ENCODE data around the gene RHOG.

Gene RHOG

DNA sequence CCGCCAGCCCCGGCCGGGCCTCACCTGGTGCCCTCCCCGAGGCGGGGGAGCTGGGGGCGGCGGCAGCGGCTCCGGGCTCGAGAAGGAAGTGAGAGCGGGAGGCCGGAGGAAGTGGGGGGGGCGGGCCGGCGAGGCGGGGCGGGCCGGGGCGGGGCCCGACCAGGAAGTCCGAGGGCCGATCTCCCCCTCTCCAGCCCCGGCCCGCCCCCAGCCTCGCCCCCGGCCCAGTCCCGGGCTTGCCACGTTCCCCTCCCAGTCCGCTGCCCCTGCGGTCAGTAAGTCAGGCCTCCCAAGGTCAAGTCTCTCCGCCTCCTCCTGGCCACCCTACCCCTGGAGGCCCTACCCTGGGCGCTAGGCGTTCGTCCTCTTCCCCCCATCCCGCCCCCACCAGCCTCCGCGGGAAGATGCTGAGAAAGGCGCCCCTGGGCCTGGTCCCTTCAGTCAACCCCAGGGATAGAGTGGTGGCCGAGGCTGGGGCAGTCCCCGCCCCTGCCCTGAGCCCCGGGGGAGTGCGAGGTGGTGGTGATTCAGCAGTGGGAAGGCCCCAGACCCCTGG lies at the start of gene RHOG:
TSS of gene RHOG (minus strand) at position 90 of the 556 bp plus-strand sequence. CDS start 12,821 bp downstream, outside the sequence.
- Histone ChIP-seq H3K4me3 (ENCODE audit: low read depth in 1 of 2, low read length in 2 of 2) (peak within 1 kb of the TSS; percentile 62 to 88), H3K27me3 (ENCODE audit: low read depth, low read length) (no peaks in the 10 kb centered on the region), H3K9me3 (ENCODE audit: control insufficient read depth in 1 of 2, low read length in 2 of 2) (no peaks in the 10 kb centered on the region), H3K27ac (ENCODE audit: low read length) (peak within 1 kb of the TSS; percentile 81), H3K4me1 (ENCODE audit: control insufficient read depth in 1 of 2, insufficient read depth in 2 of 2, low read length in 2 of 2) (peaks cover 8 to 28% of the 10 kb centered on the region in 2 donors), H3K36me3 (ENCODE audit: control insufficient read depth in 1 of 2, insufficient read depth in 2 of 2, low read length in 2 of 2) (no peaks in the 10 kb centered on the region)

DNA sequence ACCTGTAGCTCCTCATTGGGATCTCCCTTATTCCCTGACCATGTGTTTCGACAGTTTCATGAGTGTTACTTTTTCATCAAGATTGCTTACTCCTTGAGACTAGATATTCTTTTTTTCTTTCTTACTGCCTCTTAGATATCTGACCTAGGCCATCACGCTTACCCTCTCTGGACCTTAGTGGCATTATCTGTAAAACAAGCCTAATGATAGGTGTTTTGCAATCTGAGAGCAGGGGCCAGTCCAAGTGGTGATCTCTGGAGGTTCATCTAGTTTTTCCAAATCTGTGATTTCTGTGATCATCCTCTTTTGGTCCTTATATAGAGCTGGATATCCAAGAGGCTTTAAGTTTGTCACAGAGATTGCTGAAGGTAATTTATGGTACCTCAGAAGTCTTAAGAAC lies 49.3 kb upstream of the RHOG start:
- H3K27ac ChIP-seq (ENCODE audit: low read length) = no peak overlapping the region
- no peak overlapping the region for H3K4me3 ChIP-seq (ENCODE audit: low read depth in 1 of 2, low read length in 2 of 2)
- peaks cover 0 to 21% of the 10 kb centered on the region in 2 donors for H3K4me1 ChIP-seq (ENCODE audit: control insufficient read depth in 1 of 2, insufficient read depth in 2 of 2, low read length in 2 of 2)
- H3K36me3 ChIP-seq (ENCODE audit: control insufficient read depth in 1 of 2, insufficient read depth in 2 of 2, low read length in 2 of 2) = no peaks in the 10 kb centered on the region
- no peaks in the 10 kb centered on the region for H3K27me3 ChIP-seq (ENCODE audit: low read depth, low read length)
- no peaks in the 10 kb centered on the region for H3K9me3 ChIP-seq (ENCODE audit: control insufficient read depth in 1 of 2, low read length in 2 of 2)

GRCh38 chr11:3888876-3889275 lies 48.1 kb upstream of the RHOG start:
- Histone ChIP-seq H3K36me3 (ENCODE audit: control insufficient read depth in 1 of 2, insufficient read depth in 2 of 2, low read length in 2 of 2) (no peaks in the 10 kb centered on the region), H3K27ac (ENCODE audit: low read length) (no peak overlapping the region), H3K4me3 (ENCODE audit: low read depth in 1 of 2, low read length in 2 of 2) (no peak overlapping the region), H3K27me3 (ENCODE audit: low read depth, low read length) (no peaks in the 10 kb centered on the region), H3K4me1 (ENCODE audit: control insufficient read depth in 1 of 2, insufficient read depth in 2 of 2, low read length in 2 of 2) (peaks cover 0 to 14% of the 10 kb centered on the region in 2 donors), H3K9me3 (ENCODE audit: control insufficient read depth in 1 of 2, low read length in 2 of 2) (no peaks in the 10 kb centered on the region)

GRCh38 chr11:3886985-3887384 lies 46.2 kb upstream of the RHOG start:
- Histone ChIP-seq H3K27me3 (ENCODE audit: low read depth, low read length) (no peaks in the 10 kb centered on the region), H3K4me3 (ENCODE audit: low read depth in 1 of 2, low read length in 2 of 2) (no peak overlapping the region), H3K27ac (ENCODE audit: low read length) (no peak overlapping the region)

DNA sequence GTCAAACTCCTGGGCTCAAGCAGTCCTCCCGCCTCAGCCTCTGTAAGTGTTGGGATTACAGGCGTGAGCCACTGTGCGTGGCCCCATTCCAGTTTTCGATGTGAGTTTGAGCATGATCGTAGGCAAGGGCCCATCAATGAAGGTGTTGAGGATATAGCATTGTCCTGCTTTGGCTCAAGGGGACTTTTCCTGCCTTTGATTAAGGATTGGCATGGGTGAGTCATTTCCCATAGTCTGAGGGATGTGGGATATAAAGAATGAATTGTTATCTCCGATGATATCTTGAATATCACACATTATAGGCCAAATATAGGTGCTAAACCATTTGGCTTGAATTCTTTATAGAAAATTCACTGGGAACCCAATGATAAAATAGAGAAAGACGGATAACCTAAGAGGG lies 45.1 kb upstream of the RHOG start:
- H3K27ac ChIP-seq (ENCODE audit: low read length) = no peak overlapping the region
- H3K27me3 ChIP-seq (ENCODE audit: low read depth, low read length) = no peaks in the 10 kb centered on the region
- no peaks in the 10 kb centered on the region for H3K9me3 ChIP-seq (ENCODE audit: control insufficient read depth in 1 of 2, low read length in 2 of 2)
- H3K4me3 ChIP-seq (ENCODE audit: low read depth in 1 of 2, low read length in 2 of 2) = no peak overlapping the region
- H3K36me3 ChIP-seq (ENCODE audit: control insufficient read depth in 1 of 2, insufficient read depth in 2 of 2, low read length in 2 of 2) = no peaks in the 10 kb centered on the region
- peaks cover 0 to 10% of the 10 kb centered on the region in 2 donors for H3K4me1 ChIP-seq (ENCODE audit: control insufficient read depth in 1 of 2, insufficient read depth in 2 of 2, low read length in 2 of 2)

More at GRCh38 chr11:3886985-3887384, 46.2 kb upstream of the RHOG start:
- peaks cover 0 to 12% of the 10 kb centered on the region in 2 donors for H3K4me1 ChIP-seq (ENCODE audit: control insufficient read depth in 1 of 2, insufficient read depth in 2 of 2, low read length in 2 of 2)
- H3K9me3 ChIP-seq (ENCODE audit: control insufficient read depth in 1 of 2, low read length in 2 of 2) = no peaks in the 10 kb centered on the region
- H3K36me3 ChIP-seq (ENCODE audit: control insufficient read depth in 1 of 2, insufficient read depth in 2 of 2, low read length in 2 of 2) = no peaks in the 10 kb centered on the region

GRCh38 chr11:3882655-3883054 lies 41.9 kb upstream of the RHOG start:
- Histone ChIP-seq H3K36me3 (ENCODE audit: control insufficient read depth in 1 of 2, insufficient read depth in 2 of 2, low read length in 2 of 2) (no peaks in the 10 kb centered on the region), H3K4me3 (ENCODE audit: low read depth in 1 of 2, low read length in 2 of 2) (no peak overlapping the region), H3K27ac (ENCODE audit: low read length) (no peak overlapping the region), H3K9me3 (ENCODE audit: control insufficient read depth in 1 of 2, low read length in 2 of 2) (no peaks in the 10 kb centered on the region), H3K4me1 (ENCODE audit: control insufficient read depth in 1 of 2, insufficient read depth in 2 of 2, low read length in 2 of 2) (peaks cover 18 to 21% of the 10 kb centered on the region in 2 donors), H3K27me3 (ENCODE audit: low read depth, low read length) (no peaks in the 10 kb centered on the region)

DNA sequence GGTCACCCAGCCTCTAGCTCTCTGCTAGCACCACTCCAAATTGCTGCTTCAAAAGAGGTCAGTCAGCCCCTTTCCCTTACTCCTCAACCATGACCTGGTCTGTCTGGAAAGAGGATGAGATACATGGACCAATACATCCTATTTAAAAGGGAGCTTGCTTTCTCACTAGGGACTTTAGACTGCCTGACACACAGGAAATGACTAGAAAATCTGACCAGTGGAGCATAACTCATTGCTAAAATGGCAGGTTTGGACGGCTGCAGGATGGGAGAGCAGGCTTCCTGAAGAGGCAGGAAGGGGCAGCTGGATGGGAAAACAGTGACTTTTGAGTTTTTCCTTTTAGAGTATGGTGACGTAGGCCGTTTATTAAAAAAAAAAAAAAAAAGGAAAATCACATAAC lies 40.0 kb upstream of the RHOG start:
- no peaks in the 10 kb centered on the region for H3K9me3 ChIP-seq (ENCODE audit: control insufficient read depth in 1 of 2, low read length in 2 of 2)
- no peak overlapping the region for H3K4me3 ChIP-seq (ENCODE audit: low read depth in 1 of 2, low read length in 2 of 2)
- H3K27me3 ChIP-seq (ENCODE audit: low read depth, low read length) = no peaks in the 10 kb centered on the region
- H3K4me1 ChIP-seq (ENCODE audit: control insufficient read depth in 1 of 2, insufficient read depth in 2 of 2, low read length in 2 of 2) = peaks cover 27 to 28% of the 10 kb centered on the region in 2 donors
- H3K36me3 ChIP-seq (ENCODE audit: control insufficient read depth in 1 of 2, insufficient read depth in 2 of 2, low read length in 2 of 2) = no peaks in the 10 kb centered on the region
- H3K27ac ChIP-seq (ENCODE audit: low read length) = peak overlapping the region; percentile 9

- Histone ChIP-seq H3K27ac (ENCODE audit: low read length) (peak overlapping the region; percentile 58), H3K4me1 (ENCODE audit: control insufficient read depth in 1 of 2, insufficient read depth in 2 of 2, low read length in 2 of 2) (peaks cover 27 to 29% of the 10 kb centered on the region in 2 donors), H3K36me3 (ENCODE audit: control insufficient read depth in 1 of 2, insufficient read depth in 2 of 2, low read length in 2 of 2) (no peaks in the 10 kb centered on the region), H3K27me3 (ENCODE audit: low read depth, low read length) (no peaks in the 10 kb centered on the region), H3K4me3 (ENCODE audit: low read depth in 1 of 2, low read length in 2 of 2) (no peak overlapping the region), H3K9me3 (ENCODE audit: control insufficient read depth in 1 of 2, low read length in 2 of 2) (no peaks in the 10 kb centered on the region)
These were observed 39.3 kb upstream of the RHOG start for GRCh38 chr11:3879967-3880542.

DNA sequence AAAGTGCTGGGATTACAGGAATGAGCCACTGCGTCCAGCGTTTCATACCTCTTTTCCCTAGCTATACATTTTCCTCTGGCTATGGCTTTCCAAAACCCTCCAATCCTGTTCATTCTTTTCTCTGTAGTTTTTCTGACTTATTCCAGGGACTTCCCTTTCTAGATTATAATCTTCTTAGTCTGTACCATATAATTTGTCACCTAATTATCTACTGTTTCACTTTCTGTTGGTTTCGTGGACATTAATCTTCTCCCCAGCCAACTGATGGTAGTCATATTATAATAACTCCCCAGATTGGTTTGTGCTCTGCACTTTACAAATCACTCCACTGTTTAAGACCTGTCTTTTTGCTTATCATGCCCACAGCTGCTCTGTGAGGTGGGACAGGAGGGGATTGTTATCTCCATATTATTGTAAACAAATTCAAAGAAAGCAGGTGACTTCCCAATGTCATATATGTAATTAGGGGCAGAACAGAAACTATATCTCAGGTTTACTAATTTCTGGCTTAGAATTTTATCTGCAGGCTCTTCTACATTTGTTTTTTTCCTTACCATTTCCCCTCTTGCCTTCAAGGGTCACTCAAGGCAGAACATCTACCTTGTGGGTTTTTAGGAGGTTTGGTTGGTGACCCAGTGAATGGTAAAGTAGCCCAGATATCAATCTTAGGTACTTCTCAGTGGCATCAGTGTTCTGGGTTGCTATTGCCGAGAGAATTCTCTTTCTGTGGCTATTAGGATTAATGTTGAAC lies 38.6 kb upstream of the RHOG start:
- no peaks in the 10 kb centered on the region for H3K27me3 ChIP-seq (ENCODE audit: low read depth, low read length)
- no peaks in the 10 kb centered on the region for H3K36me3 ChIP-seq (ENCODE audit: control insufficient read depth in 1 of 2, insufficient read depth in 2 of 2, low read length in 2 of 2)
- peaks cover 27 to 29% of the 10 kb centered on the region in 2 donors for H3K4me1 ChIP-seq (ENCODE audit: control insufficient read depth in 1 of 2, insufficient read depth in 2 of 2, low read length in 2 of 2)
- no peaks in the 10 kb centered on the region for H3K9me3 ChIP-seq (ENCODE audit: control insufficient read depth in 1 of 2, low read length in 2 of 2)
- H3K27ac ChIP-seq (ENCODE audit: low read length) = peak overlapping the region; percentile 58
- no peak overlapping the region for H3K4me3 ChIP-seq (ENCODE audit: low read depth in 1 of 2, low read length in 2 of 2)

- Histone ChIP-seq H3K36me3 (ENCODE audit: control insufficient read depth in 1 of 2, insufficient read depth in 2 of 2, low read length in 2 of 2) (no peaks in the 10 kb centered on the region), H3K4me1 (ENCODE audit: control insufficient read depth in 1 of 2, insufficient read depth in 2 of 2, low read length in 2 of 2) (peaks cover 27 to 29% of the 10 kb centered on the region in 2 donors), H3K4me3 (ENCODE audit: low read depth in 1 of 2, low read length in 2 of 2) (no peak overlapping the region), H3K27ac (ENCODE audit: low read length) (peak overlapping the region; percentile 10), H3K27me3 (ENCODE audit: low read depth, low read length) (no peaks in the 10 kb centered on the region), H3K9me3 (ENCODE audit: control insufficient read depth in 1 of 2, low read length in 2 of 2) (no peaks in the 10 kb centered on the region)
These were observed 37.5 kb upstream of the RHOG start for GRCh38 chr11:3878258-3878584.

DNA sequence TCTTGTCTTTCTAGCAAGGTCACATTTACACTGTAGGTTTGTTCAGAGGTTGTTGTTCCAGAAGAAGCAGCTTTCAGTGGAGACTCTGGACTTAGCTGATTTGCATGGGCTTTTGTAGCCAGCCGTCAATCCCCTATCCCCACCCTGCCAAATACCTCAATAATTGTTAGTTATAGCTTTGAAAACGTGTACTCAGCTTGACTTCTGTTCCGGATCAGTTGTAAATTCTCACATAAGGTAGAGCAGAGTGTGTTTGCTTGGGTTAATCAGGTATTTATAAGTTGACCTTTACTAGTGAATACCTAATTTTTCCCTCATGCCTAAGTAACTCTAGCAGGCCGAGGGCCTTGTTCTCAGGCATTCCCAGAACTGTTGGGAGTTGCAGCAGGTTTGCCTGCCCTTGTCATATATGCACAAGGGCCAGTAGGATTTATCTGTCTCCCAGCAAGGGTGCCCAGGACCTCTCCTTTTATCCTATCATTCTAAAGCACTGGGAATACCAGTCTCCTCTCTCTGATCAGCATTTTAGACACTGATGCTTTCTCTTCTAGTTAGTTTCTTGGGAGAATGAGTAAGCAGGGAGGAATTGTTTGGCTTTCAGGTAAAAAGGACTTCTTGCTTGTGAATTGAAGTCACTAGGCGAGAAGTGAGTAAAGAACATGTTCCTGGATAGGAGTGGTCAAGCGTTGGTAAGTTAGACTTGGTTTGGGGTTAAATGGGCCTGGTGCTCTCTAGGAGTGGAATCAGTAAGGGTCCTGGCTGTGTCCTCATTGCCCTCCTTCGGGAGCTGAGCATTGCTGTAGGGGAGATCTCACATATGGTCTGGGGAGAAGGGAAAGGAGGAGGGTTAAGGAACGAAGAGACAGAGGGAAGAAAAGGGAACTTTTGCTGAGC lies 36.9 kb upstream of the RHOG start:
- Histone ChIP-seq H3K4me1 (ENCODE audit: control insufficient read depth in 1 of 2, insufficient read depth in 2 of 2, low read length in 2 of 2) (peaks cover 27 to 29% of the 10 kb centered on the region in 2 donors), H3K4me3 (ENCODE audit: low read depth in 1 of 2, low read length in 2 of 2) (no peak overlapping the region), H3K27ac (ENCODE audit: low read length) (peak overlapping the region; percentile 10), H3K36me3 (ENCODE audit: control insufficient read depth in 1 of 2, insufficient read depth in 2 of 2, low read length in 2 of 2) (no peaks in the 10 kb centered on the region), H3K9me3 (ENCODE audit: control insufficient read depth in 1 of 2, low read length in 2 of 2) (no peaks in the 10 kb centered on the region), H3K27me3 (ENCODE audit: low read depth, low read length) (no peaks in the 10 kb centered on the region)

All from muscle layer of duodenum (tissue), 2 donors.